Left cardiac atrium (tissue), 4 donors: ENCODE results near the gene SOCS7. TPM values are rescaled to one million over a fixed set of nuclear protein-coding genes. Genes with fewer than 3 reads are reported as not detected.
A peak's percentile ranks its signal among the peaks of the same experiment; 100 is the strongest.

Experiments
- ATAC-seq, 2 donors: fragments of 200-7000 bp; cut with Tn5 transposase; one replicate each; pipeline ENCODE4 v1.9.1; 2020; ENCODE audit warnings: mild to moderate bottlenecking in 2 of 2, moderate library complexity in 2 of 2
- DNase-seq: peaks from one replicate; pipeline ENCODE4 v3.0.0-alpha.2; 2020
- intact Hi-C, 2 donors: fragments of 100-400 bp; cut with DNase I; formaldehyde crosslinking; loops; one replicate each; pipeline versions ENCODE4 v1.14.1 to v1.15.1; 2022 to 2023
- total RNA-seq, 2 donors: library from RNA; stranded (reverse); fragmentation: NEBNext Ultra II Directional; extraction: Animal tissue kit (Norgen Biotek cat#: 25700); gene quantifications; one replicate each; pipeline ENCODE4 v1.2.1, GENCODE V29; 2021
- donor health status: DM: no; HTN: yes; CAD: no.
- donor health status: DM: no; HTN: yes; CAD: no; lungs with severe emphysema.
- donor health status: DM: yes; HTN: yes; CAD: no.
- donor health status: Dilated cardiomyopathy.

The SOCS7 gene
- total RNA-seq, 2 donors from 2014 or later, result 11.2 to 11.4 TPM

DNA sequence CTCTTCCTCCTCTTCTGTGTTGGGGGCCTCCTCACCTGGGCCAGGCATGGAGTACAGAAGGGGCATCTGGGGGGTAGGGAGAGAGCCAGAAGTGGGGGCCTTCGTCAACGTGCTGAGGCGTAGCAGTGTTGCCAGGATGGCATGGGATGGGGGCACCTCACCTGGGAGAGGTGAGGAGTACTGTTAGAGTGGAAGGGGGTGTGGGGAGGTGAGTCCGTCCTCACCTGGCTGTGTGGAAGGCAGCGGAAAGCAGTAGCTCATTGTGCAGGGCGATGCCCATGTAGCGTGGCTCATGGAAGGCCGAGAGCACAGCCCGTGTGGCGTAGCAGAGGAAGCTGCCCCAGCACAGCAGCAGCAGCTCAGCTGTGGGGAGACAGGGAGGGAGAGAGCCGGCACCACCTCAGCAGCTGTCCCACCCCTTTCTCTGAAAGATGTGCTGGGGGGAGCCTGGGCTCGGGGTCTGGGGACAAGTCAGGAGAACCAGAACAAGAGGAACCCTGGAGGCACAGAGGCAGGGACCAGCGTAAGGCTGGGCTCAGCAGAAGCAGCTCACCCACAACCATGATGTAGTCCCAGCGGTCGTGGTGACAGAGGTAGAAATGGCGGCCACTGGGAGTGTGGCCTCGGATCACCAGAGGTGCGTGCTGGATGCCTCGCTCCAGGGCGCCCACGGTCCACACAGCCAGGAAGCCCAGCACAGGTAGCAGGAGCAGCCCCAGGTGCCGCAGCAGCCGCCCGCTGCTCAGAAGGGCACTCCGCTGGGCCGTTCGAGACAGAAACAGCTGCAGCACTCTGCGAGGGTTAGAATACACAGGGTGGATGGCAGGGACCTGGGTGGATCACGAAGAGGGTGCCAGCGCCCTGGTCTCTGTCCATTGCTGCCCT is 16.9 kb upstream of the SOCS7 start:
- intact Hi-C loops, result no loop called here
- DNase-seq, result no peak
- no peak for ATAC-seq

DNA sequence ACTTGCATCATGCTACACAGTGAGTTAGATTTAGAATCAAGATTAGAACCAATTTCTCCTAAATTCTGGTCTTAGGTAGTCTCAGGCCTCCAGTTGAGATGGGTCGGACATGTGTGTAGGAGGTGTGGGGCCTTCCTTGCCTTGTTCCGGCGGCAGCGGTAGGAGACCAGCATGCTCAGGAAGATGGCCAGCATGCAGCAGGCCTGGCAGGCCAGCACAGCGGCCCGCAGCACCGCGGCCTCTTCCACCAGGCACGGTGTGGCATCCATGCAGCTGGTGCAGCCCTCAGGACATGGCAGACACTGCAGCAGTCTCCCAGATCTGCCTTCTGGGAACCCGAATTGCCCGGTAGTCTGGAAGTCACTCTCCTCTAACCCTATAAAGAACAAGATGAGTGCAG is 14.8 kb upstream of the SOCS7 start:
- DNase-seq, result no peak
- intact Hi-C loops, result no loop called here
- ATAC-seq, result no peak

DNA sequence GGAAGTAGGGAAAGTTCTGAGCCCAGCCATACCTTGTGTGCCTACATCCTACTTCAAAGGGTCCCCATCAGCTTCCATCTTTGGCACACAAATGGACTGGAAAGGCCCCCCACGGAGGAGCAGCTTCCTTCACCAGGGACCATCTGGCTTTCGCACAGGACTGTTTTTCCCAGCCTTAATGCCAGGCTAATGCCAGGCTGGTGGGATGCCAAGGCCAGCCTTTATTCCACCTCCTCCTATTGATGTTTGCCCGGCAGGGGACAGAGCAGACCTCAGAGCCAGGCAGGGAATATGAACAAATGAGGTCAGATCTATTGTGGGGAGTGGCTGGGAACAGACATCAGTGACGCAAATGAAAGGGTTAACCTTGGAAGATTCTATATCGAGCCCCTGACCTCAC is 13.6 kb upstream of the SOCS7 start:
- DNase-seq, result no peak
- no peak for ATAC-seq
- intact Hi-C loops, result no loop called here

DNA sequence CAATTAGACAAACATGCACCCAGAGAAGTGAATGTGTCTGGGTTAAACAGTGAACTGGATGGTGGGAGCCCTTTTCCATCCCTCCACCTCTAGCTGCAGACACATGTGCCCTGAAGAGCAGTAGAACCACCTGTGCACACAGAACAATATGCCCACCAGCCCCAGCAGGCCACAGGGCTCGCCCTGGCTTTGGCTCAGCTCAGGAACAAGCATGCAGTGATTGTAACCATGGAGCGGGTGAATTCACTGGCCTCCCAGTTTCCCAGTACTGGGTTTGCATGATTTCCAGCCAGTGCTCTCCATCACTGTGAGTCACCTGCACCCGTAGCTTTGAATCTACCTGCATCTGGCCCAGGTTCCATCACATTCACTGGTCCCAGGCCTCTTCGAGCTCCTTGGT is 13.1 kb upstream of the SOCS7 start:
- ATAC-seq (no peak), DNase-seq (no peak)
- intact Hi-C loops, result no loop called here

DNA sequence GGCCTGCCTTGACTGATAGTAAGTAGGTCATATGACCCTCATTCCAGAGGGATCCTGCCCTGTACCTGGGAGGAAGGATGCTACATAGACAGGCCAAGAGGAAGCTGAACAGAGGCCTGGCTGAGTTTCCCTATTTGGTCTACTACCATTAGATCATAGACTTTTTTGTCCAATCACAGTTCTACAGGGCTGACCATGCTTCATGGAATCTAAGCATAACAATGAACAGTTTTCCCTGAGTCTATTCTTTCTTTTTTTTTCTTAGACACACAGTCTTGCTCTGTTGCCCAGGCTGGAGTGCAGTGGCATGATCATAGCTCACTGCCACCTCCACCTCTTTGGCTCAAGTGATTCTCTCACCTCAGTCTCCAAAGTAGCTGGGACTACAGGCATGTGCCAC is 11.8 kb upstream of the SOCS7 start:
- no peak for DNase-seq
- intact Hi-C loops, result loop anchor here in 1 of 2 donors (10.0 kb wide), 1 partner anchor 145 kb away; no protein-coding TSS in a partner anchor
- ATAC-seq, result no peak

DNA sequence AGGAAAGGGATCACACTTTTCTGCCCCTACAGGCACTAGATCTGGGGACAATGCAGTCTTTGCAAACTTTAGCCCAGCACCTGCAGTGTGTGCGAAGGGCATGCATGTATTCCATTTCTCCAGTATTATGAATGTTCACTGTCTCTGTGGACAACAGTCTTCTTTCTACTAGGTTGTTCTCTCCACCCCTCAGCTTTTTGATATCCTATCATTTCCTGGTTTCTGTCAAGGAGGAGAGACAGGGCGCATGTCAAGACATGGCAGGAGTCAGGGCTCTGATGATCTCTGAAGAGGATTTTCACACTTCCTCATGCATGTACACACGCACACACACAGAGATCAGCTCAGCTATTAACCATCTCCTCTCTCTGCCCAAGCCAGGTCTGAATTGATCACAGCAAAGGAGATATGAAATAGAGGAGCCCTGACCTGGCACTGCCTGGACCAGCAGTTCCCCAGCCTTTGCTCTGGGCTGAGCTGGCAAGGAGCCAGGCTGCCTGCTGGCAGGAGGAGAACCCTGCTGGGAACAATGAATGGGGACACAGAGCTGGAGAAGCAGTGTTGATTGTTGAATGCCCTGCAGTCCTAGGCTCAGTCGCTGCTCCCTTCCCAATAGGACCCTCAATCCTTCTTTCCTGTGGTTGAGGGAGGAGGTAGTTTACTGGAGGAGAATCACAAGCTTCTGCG is 10.5 kb upstream of the SOCS7 start:
- DNase-seq (peak; percentile 73), ATAC-seq (peak; percentile 67 to 70)
- intact Hi-C loops, result loop anchor here in 1 of 2 donors (10.0 kb wide), 1 partner anchor 144 kb away; no protein-coding TSS in a partner anchor

DNA sequence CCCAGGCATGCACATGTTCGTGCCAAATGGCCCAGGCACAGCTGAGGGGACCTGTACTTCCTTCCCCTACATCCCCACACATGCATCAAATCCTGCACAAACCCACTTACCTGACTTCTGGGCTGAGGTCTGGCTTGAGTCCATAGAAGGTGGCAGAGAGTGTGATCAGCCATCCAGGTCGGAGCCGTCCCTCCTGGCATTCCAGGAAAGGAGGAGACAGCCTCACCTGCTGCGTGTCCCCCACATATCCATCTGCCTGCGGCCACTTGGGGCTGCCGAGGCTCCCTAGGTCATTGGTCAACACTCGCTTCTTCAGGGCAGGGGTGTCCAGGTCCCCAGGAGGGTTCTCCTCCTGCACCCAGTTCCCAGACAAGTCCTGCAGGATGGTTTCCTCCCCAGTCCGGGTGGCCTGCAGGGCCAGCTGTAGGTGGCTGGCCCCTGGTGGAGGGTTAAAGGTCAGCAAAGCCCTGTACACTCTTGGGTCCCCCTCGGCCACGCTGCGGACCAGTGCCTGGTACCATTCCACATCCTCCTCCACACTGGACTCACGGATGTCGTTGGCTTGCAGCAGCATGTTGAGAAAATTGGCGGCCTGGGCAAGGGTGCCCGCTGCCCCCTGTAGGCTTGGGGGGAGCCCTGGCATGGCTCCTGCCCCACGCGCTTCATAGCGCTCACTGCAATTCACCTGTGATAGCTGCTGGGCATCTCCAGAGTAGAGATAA is 8.6 kb upstream of the SOCS7 start:
- no peak for ATAC-seq
- intact Hi-C loops, result loop anchor here in 1 of 2 donors (10.0 kb wide), 1 partner anchor 142 kb away; no protein-coding TSS in a partner anchor
- DNase-seq, result no peak

DNA sequence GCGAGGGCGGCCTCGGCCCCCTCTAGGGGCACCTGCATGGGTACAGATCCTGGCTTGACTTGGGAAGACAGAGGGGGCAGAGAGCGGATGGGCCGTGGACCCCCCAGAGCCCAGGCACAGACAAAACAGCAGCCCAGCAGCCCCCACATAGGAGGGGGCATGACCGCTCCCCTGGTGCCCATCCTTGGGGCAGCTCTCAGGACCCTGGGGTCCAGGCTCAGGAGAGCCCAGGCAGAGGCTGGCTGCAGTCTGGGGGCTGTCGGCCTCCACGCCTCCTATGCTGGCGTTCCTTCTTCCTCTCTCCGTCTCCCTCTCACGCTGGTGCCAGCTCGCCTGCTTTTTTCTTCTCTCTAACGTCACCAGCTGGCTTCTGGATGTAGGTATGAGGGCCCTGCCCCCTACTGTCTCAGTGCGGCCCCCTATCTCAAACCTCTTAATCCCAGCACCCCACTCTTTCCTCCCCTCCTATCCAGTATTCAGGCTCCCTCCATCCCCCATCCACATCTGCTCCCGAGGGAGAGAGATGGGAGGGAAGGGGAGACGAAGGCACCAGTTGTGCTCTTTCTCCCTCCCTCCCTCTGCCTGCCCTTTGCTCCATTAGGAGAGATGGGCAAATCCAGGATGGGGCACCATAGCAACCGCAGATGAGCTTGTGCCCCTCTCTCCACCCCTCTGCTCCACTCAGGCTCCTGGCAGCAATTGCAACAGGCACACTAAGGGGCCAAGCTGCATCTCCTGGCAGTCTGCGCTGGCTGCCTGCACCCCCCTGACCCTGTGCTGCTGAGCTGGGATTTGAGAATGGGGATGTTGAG is 7.8 kb upstream of the SOCS7 start, which contains the start of gene GPR179:
GPR179 (minus strand) TSS at position 349 of the 812 bp plus-strand sequence; CDS start at position 182, 167 bp downstream.
- ATAC-seq (no peak), DNase-seq (no peak)
- intact Hi-C loops, result loop anchor here in 1 of 2 donors (10.0 kb wide), 1 partner anchor 141 kb away; no protein-coding TSS in a partner anchor

DNA sequence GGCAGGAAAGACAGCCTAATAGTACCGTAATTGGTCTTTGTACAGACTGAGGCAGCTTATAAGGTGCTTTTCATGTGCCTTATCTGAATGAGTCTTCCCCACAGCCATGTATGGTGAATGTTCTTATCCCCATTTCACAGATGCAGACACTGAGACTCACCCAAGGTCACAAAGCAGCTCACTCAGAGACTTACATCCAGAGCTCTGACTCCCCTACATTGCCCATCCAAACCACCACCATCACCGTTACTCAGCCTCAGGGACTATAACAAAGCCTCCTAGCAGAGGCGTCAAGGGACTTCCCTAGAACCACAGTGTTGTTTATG is 7.3 kb upstream of the SOCS7 start:
- no peak for DNase-seq
- intact Hi-C loops, result loop anchor here in 1 of 2 donors (10.0 kb wide), 1 partner anchor 140 kb away; no protein-coding TSS in a partner anchor
- ATAC-seq, result no peak

DNA sequence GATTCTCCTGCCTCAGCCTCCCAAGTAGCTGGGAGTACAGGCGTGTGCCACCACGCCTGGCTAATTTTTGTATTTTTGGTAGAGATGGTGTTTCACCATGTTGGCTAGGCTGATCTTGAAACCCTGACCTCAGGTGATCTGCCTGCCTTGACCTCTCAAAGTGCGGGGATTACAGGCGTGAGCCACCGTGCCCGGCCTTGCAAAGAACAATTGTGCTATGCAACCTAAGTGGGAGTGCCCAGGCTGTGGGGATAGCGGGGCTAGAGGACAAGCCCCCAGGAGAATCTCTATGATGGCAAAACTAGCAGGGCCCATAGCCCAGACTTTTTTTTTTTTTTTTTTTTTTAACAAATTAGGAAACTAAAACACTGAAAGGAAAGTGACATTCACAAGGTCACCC is 5.9 kb upstream of the SOCS7 start:
- ATAC-seq, result no peak
- intact Hi-C loops, result loop anchor here (5.0 to 10.0 kb wide), 2 partner anchors 72 to 139 kb away; no protein-coding TSS in a partner anchor
- no peak for DNase-seq

DNA sequence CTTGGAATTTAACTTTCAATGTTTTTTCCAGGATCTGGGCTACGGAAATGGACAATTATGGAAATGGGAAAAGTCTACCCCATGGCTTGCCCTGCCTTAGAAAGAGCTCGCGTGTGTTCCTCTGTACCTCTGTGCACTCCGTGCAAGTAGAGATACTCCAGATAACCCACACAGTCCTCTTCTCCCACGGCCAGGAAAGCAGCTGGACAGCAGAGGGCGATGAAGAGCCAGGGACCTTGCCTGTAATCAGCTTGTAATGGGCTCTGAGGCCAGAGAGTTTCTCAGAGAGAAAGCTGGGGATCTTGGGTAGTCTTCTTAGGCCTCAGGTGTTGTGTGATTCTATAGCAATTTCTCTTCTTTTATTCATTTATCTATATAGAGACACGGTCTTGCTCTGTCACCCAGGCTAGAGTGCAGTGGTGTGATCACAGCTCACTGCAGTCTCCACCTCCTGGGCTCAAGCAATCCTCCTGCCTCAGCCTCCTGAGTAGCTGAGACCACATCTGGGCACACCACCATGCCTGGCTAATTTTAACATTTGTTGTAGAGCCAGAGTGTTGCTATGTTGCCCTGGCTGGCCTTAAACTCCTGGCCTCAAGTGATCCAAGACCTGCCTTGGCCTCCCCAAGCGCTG is 2.4 kb upstream of the SOCS7 start:
- DNase-seq (peak; percentile 82), ATAC-seq (peak; percentile 39 to 44)
- intact Hi-C loops, result loop anchor here (5.0 to 10.0 kb wide), 2 partner anchors 68 to 136 kb away; no protein-coding TSS in a partner anchor

DNA sequence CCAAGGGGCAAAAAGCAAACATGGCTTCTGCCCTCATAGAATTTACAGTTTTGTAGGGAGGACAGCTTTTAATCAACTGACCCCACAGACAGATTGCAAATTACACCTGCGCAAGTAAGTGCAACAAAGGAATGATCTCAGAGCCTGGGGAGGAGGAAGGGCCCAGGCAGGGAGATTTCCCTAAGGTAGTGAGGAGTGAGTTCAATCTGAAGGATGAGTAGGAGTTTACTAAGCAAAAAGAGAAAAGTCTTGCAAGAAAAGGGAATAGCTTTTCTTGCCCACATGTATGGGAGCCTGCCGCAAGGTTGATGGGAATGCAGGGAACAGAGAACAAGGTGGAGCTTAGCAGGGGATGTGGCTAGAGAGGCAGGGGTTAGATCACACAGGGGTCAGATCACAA is 1.6 kb upstream of the SOCS7 start:
- no peak for ATAC-seq
- intact Hi-C loops, result loop anchor here in 1 of 2 donors (2.0 kb wide), 1 partner anchor 69 kb away; no protein-coding TSS in a partner anchor
- DNase-seq, result no peak

DNA sequence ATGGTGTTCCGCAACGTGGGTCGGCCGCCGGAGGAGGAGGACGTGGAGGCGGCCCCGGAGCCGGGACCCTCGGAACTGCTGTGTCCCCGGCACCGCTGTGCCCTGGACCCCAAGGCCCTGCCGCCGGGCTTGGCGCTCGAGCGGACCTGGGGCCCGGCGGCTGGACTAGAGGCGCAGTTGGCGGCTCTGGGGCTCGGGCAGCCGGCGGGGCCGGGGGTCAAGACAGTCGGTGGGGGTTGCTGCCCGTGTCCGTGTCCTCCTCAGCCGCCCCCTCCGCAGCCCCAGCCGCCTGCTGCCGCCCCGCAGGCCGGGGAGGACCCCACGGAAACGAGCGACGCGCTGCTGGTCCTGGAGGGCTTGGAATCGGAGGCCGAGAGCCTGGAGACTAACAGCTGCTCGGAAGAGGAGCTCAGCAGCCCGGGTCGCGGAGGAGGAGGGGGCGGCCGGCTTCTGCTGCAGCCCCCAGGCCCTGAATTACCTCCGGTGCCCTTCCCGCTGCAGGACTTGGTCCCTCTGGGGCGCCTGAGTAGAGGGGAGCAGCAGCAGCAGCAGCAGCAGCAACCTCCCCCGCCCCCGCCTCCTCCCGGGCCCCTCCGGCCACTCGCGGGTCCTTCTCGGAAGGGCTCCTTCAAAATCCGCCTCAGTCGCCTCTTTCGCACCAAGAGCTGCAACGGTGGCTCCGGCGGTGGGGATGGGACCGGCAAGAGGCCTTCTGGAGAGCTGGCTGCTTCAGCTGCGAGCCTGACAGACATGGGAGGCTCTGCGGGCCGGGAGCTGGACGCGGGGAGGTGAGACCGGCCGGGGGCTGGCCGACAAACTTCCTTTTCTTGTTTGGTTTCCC is 821 bp downstream of the SOCS7 start:
- intact Hi-C loops, result no loop called here
- peak; percentile 15 to 16 for ATAC-seq
- DNase-seq, result peak; percentile 36

DNA sequence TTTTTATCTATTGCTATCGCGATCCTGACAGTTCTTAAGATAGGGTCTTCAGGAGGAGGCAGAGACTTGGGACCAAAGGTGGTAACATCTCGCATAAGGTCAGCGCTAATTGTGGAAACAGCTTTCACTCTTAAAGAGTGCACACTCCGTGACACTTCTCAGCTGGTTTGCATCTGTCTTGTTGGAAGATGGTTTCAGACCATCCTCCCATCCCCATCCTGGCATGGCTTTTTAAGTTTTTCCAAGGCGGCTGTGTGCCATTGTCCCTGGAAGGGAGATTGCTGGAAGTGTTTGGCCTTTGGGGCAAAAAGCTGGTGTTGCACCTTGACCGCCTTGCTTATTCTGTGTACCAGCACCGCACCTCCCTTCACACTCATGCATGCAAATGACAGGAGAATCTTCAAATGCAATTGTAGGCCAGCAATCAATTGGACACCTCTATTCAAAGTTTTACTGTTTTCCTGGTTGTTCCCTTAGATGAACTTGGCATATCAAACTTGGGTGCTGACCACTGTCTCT is 1.5 kb downstream of the SOCS7 start:
- intact Hi-C loops, result no loop called here
- no peak for DNase-seq
- ATAC-seq, result no peak

DNA sequence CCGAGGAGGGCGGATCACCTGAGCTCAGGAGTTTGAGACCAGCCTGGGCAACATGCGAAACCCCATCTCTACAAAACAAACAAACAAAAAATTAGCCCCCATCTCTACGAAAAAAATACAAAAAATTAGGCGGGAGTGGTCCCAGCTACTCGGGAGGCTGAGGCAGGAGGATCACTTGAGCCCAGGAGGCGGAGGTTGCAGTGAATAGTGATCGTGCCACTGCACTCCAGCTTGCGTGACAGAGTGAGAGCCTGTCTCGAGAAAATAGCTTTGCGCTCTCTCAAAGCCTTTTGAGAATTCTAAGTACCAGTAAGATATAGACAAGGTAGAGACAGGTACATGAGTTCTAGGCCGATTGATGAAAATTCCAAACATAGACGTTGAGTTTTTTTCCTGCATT is 2.0 kb downstream of the SOCS7 start:
- no peak for DNase-seq
- intact Hi-C loops, result no loop called here
- no peak for ATAC-seq

DNA sequence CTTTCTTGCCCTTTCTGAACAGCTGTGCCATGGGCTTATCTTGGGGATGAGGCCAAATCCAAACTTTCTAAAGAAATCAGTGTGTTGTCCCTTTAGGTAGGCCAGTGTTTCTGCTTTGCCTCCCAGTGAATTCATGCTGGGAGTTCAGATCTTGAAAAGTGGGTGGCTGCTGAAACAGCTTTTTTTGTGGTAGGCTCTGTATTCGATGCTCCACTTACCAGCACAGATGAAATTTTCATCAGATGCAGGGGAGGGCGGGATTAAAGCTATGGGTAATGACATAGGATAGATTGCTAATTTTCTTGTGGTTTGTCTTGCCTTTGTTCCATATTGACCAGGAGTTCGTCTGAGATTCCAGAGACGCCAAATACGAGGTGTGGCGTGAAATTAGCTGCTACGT is 2.8 kb downstream of the SOCS7 start:
- intact Hi-C loops, result no loop called here
- ATAC-seq (no peak), DNase-seq (no peak)

DNA sequence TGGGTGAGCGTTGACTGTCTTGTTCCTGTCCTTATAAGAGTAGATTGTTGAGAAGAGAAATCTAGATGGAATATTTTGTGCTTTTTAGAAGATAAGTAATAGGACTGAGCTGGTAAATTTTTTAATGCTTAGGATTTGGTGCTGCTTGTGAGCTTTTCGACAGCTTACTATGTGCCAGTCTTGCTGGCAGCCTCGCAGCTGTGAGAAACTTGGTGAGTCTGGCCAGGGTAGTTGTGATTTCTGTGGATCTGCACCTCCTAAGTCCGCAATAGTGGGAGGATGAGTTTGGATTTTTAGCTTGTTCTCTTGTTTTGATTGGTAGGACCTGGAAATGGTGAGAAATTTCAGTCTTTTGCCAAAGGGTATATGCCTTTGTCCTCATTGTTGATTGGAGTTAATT is 3.6 kb downstream of the SOCS7 start:
- intact Hi-C loops, result no loop called here
- ATAC-seq, result no peak

More for the DNA sequence above, 3.6 kb downstream of the SOCS7 start:
- no peak for DNase-seq
